ENCODE measurements around the gene ZNF565. TPM values are rescaled to one million over a fixed set of nuclear protein-coding genes. Genes with fewer than 3 reads are reported as not detected.

ZNF565 gene
- polyA plus RNA-seq = 2.0 to 3.5 TPM (median 2.3 TPM) in 3 replicates
- 3.0 TPM for polyA plus RNA-seq (2011; ENCODE audit: low read depth)
- polyA plus RNA-seq (2011; cell fraction: cytosol; rRNA removed) = 1.1 and 2.0 TPM in 2 replicates
- polyA plus RNA-seq (2011; cell fraction: nucleus; rRNA removed) = 6.9 and 7.1 TPM in 2 replicates
- polyA plus RNA-seq (2012; ENCODE audit: low replicate concordance) = 1.6 and 3.3 TPM in 2 replicates
- 1.3 to 5.6 TPM (median 5.1 TPM) in 3 replicates for polyA minus RNA-seq
- not detected for polyA minus RNA-seq (2011; cell fraction: cytosol; rRNA and poly(A)+ RNA removed)
- 1.8 and 5.0 TPM in 2 replicates for polyA minus RNA-seq (2011; cell fraction: nucleus; rRNA and poly(A)+ RNA removed)

- peak within 1 kb of the TSS; percentile 100 for H3K4me2 ChIP-seq (ENCODE audit: control insufficient read depth, extremely low read depth, insufficient read depth, low read depth, low read length)
- H3K9me3 ChIP-seq (ENCODE audit: control insufficient read depth, low read depth, low read length) = no peaks in the 10 kb centered on the region
- peak; percentile 78 for FAIRE-seq
- peaks cover 2% of the 10 kb centered on the region for H3K9me1 ChIP-seq (ENCODE audit: control insufficient read depth, extremely low read depth, insufficient read depth, low read length)
- TF ChIP-seq EZH2 (IDR thresholded peaks at IDR 0.05; ENCODE audit: low read length) (no peak), CTCF (optimal IDR thresholded peaks at IDR 0.05 in 1 of 3, IDR thresholded peaks at IDR 0.05 in 1 of 3, conservative IDR thresholded peaks at IDR 0.05 in 1 of 3; ENCODE audit: extremely low read depth in 1 of 3, insufficient read depth in 2 of 3, low read length in 3 of 3) (peak in 1 of 3 experiments; percentile 15)
- dilution Hi-C loops (cut with MboI; ENCODE audit: extremely low pct_ligation_motif_present, low sequenced_read_pairs) = no loop called here
- peak within 1 kb of the TSS; percentile 96 for H3K27ac ChIP-seq (ENCODE audit: control insufficient read depth, insufficient read depth, low read length)
- H4K20me1 ChIP-seq (ENCODE audit: control insufficient read depth, extremely low read depth, insufficient read depth, low read length) = peaks cover 7% of the 10 kb centered on the region
- peak; percentile 88 for DNase-seq (ENCODE audit: low read depth, low spot score)
- H3K27me3 ChIP-seq (ENCODE audit: control insufficient read depth, extremely low read depth, insufficient read depth, low read length) = no peaks in the 10 kb centered on the region
- peak within 1 kb of the TSS; percentile 99 for H3K9ac ChIP-seq (ENCODE audit: control insufficient read depth, extremely low read depth, insufficient read depth, low read length)
- H3K36me3 ChIP-seq (ENCODE audit: control insufficient read depth in 2 of 2, extremely low read depth in 1 of 2, insufficient read depth in 2 of 2, low read length in 2 of 2) = no peaks in the 10 kb centered on the region
- H3K4me3 ChIP-seq (ENCODE audit: control insufficient read depth in 2 of 3, extremely low read depth in 1 of 3, insufficient read depth in 2 of 3, low read depth in 1 of 3, low read length in 3 of 3) = peak within 1 kb of the TSS; percentile 78 to 99 (median 89)
- peaks cover 54% of the 10 kb centered on the region for H3K79me2 ChIP-seq (ENCODE audit: control insufficient read depth, insufficient read depth, low read length)
- peaks cover 12% of the 10 kb centered on the region for H3K4me1 ChIP-seq (ENCODE audit: control insufficient read depth, extremely low read depth, insufficient read depth, low read length)
- H2AFZ ChIP-seq (ENCODE audit: control insufficient read depth, low read length) = peak within 1 kb of the TSS; percentile 100
Measured at GRCh38 chr19:36214386-36215275, at the start of gene ZNF565, which contains the start of gene ZNF146. ZNF565 (minus strand) TSS chr19:36214665; CDS start chr19:36201985, 12,680 bp downstream. ZNF146 (plus strand) TSS chr19:36215106; CDS start chr19:36236441, 21,335 bp downstream.

GRCh38 chr19:36259211-36259610, 44.7 kb upstream of the ZNF565 start:
- no peaks in the 10 kb centered on the region for H3K4me1 ChIP-seq (ENCODE audit: control insufficient read depth, extremely low read depth, insufficient read depth, low read length)
- H4K20me1 ChIP-seq (ENCODE audit: control insufficient read depth, extremely low read depth, insufficient read depth, low read length) = no peaks in the 10 kb centered on the region
- no peaks in the 10 kb centered on the region for H3K9me1 ChIP-seq (ENCODE audit: control insufficient read depth, extremely low read depth, insufficient read depth, low read length)
- dilution Hi-C loops (cut with MboI; ENCODE audit: extremely low pct_ligation_motif_present, low sequenced_read_pairs) = no loop called here
- H3K36me3 ChIP-seq (ENCODE audit: control insufficient read depth in 2 of 2, extremely low read depth in 1 of 2, insufficient read depth in 2 of 2, low read length in 2 of 2) = no peaks in the 10 kb centered on the region
- H3K9me3 ChIP-seq (ENCODE audit: control insufficient read depth, low read depth, low read length) = no peaks in the 10 kb centered on the region
- no peak overlapping the region for H3K4me2 ChIP-seq (ENCODE audit: control insufficient read depth, extremely low read depth, insufficient read depth, low read depth, low read length)
- TF ChIP-seq EZH2 (IDR thresholded peaks at IDR 0.05; ENCODE audit: low read length) = no peak
- TF ChIP-seq CTCF (optimal IDR thresholded peaks at IDR 0.05 in 1 of 3, IDR thresholded peaks at IDR 0.05 in 1 of 3, conservative IDR thresholded peaks at IDR 0.05 in 1 of 3; ENCODE audit: extremely low read depth in 1 of 3, insufficient read depth in 2 of 3, low read length in 3 of 3) = no peak
- FAIRE-seq (no peak), DNase-seq (ENCODE audit: low read depth, low spot score) (no peak)
- no peak overlapping the region for H3K4me3 ChIP-seq (ENCODE audit: control insufficient read depth in 2 of 3, extremely low read depth in 1 of 3, insufficient read depth in 2 of 3, low read depth in 1 of 3, low read length in 3 of 3)
- no peaks in the 10 kb centered on the region for H3K27me3 ChIP-seq (ENCODE audit: control insufficient read depth, extremely low read depth, insufficient read depth, low read length)
- no peak overlapping the region for H3K9ac ChIP-seq (ENCODE audit: control insufficient read depth, extremely low read depth, insufficient read depth, low read length)
- no peaks in the 10 kb centered on the region for H3K79me2 ChIP-seq (ENCODE audit: control insufficient read depth, insufficient read depth, low read length)
- no peak overlapping the region for H3K27ac ChIP-seq (ENCODE audit: control insufficient read depth, insufficient read depth, low read length)
- no peak overlapping the region for H2AFZ ChIP-seq (ENCODE audit: control insufficient read depth, low read length)

All from keratinocyte (primary cell).